ENCODE data around the gene SLC30A2.

GRCh38 chr1:25994402-25995150 lies 51.3 kb downstream of the SLC30A2 start:
- TF ChIP-seq, protein P1, sequence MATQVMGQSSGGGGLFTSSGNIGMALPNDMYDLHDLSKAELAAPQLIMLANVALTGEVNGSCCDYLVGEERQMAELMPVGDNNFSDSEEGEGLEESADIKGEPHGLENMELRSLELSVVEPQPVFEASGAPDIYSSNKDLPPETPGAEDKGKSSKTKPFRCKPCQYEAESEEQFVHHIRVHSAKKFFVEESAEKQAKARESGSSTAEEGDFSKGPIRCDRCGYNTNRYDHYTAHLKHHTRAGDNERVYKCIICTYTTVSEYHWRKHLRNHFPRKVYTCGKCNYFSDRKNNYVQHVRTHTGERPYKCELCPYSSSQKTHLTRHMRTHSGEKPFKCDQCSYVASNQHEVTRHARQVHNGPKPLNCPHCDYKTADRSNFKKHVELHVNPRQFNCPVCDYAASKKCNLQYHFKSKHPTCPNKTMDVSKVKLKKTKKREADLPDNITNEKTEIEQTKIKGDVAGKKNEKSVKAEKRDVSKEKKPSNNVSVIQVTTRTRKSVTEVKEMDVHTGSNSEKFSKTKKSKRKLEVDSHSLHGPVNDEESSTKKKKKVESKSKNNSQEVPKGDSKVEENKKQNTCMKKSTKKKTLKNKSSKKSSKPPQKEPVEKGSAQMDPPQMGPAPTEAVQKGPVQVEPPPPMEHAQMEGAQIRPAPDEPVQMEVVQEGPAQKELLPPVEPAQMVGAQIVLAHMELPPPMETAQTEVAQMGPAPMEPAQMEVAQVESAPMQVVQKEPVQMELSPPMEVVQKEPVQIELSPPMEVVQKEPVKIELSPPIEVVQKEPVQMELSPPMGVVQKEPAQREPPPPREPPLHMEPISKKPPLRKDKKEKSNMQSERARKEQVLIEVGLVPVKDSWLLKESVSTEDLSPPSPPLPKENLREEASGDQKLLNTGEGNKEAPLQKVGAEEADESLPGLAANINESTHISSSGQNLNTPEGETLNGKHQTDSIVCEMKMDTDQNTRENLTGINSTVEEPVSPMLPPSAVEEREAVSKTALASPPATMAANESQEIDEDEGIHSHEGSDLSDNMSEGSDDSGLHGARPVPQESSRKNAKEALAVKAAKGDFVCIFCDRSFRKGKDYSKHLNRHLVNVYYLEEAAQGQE (IDR thresholded peaks at IDR 0.05; ENCODE audit: low read depth, low read length), result no peak
- TF ChIP-seq ZNF274 (IDR thresholded peaks at IDR 0.05; ENCODE audit: insufficient read depth, insufficient read length) (no peak), GATAD2B (conservative IDR thresholded peaks at IDR 0.05; ENCODE audit: low read depth) (no peak), CTCF (IDR thresholded peaks at IDR 0.05 in 2 of 3, conservative IDR thresholded peaks at IDR 0.05 in 1 of 3; ENCODE audit: control insufficient read depth in 2 of 3, extremely low read depth in 1 of 3, insufficient read depth in 1 of 3, low read depth in 3 of 3, low read length in 3 of 3) (no peak), POU2F2 (IDR thresholded peaks at IDR 0.05; ENCODE audit: borderline replicate concordance, low read depth, low read length) (no peak), BACH1 (IDR thresholded peaks at IDR 0.05; ENCODE audit: borderline replicate concordance) (no peak), RAD21 (IDR thresholded peaks at IDR 0.05; ENCODE audit: insufficient read depth, low read depth, low read length) (no peak), TAF1 (IDR thresholded peaks at IDR 0.05; ENCODE audit: borderline replicate concordance, low read depth, low read length) (no peak), ZNF592 (IDR thresholded peaks at IDR 0.05) (no peak), CBX3 (IDR thresholded peaks at IDR 0.05; ENCODE audit: borderline replicate concordance, low read depth) (no peak), POLR2AphosphoS5 (IDR thresholded peaks at IDR 0.05; ENCODE audit: low read length) (no peak), ZNF24 (IDR thresholded peaks at IDR 0.05) (no peak), NFIC (IDR thresholded peaks at IDR 0.05; ENCODE audit: low read depth, low read length) (no peak)
